Ovary (tissue), 9 donors: ENCODE data around the gene TDRKH. TPM values are rescaled to one million over a fixed set of nuclear protein-coding genes. Genes with fewer than 3 reads are reported as not detected.

Experiments used
- DNase-seq, 5 donors: peaks; one replicate each; pipeline ENCODE4 v3.0.0-alpha.2; 2019 to 2020
- H3K27ac ChIP-seq, 2 donors: fragments of 200-600 bp; one replicate each; pipeline versions ENCODE4 v1.5.1 to v1.8.0; 2019 to 2022
- H3K27me3 ChIP-seq: fragments of 200-600 bp; one replicate; pipeline ENCODE4 v1.8.0; 2022
- H3K36me3 ChIP-seq: fragments of 200-600 bp; sonication (generic); one replicate; pipeline ENCODE4 v1.5.1; 2019
- H3K4me1 ChIP-seq: one replicate; pipeline ENCODE4 v1.8.1; 2013; ENCODE audit warnings: mild to moderate bottlenecking, moderate library complexity; ENCODE audit not compliant: insufficient read depth
- H3K4me3 ChIP-seq: fragments of 200-600 bp; sonication (generic); one replicate; pipeline ENCODE4 v1.5.1; 2017
- H3K9me3 ChIP-seq, 2 donors: fragments of 200-600 bp in 1 of 2; sonication (generic) in 1 of 2; one replicate each; pipeline versions ENCODE4 v1.5.1 to v1.8.1; 2013 to 2019; ENCODE audit warnings: mild to moderate bottlenecking in 1 of 2, moderate library complexity in 1 of 2
- EP300 ChIP-seq: sonication (generic); formaldehyde crosslinking; IDR thresholded peaks from one replicate; pipeline ENCODE4 v1.6.1; 2017; ENCODE audit warnings: antibody characterized with exemption
- POLR2A ChIP-seq: fragments of 450-650 bp; IDR thresholded peaks from one replicate; pipeline ENCODE4 v1.6.1; 2017; ENCODE audit warnings: antibody characterized with exemption, mild to moderate bottlenecking, moderate library complexity
- WGBS, 3 donors: extraction: QIAGEN DNeasy Blood & Tissue Kit in 1 of 3; methylation state at CpG; one replicate each; pipeline versions ENCODE4 v1.1.5 to v1.1.7; 2013 to 2017; 5-methylcytosine and 5-hydroxymethylcytosine counted together
- intact Hi-C, 4 donors: fragments of 100-400 bp; cut with DNase I; formaldehyde crosslinking; loops; one replicate each; pipeline versions ENCODE4 v1.11.0 to v1.15.1; 2022 to 2023
- polyA plus RNA-seq, 2 donors: library from polyadenylated mRNA; stranded (reverse); fragments of 200-250 nt in 1 of 2; fragments of 350-450 nt in 1 of 2; fragmentation: Illumina TruSeq in 1 of 2; extraction: RNeasy Lipid Tissue Mini Kit (QIAGEN cat#74804) in 1 of 2; gene quantifications; one replicate each; pipeline ENCODE4 v1.2.3, GENCODE V29; 2013 to 2014
- total RNA-seq, 7 donors: library from RNA; depleted of rRNA in 2 of 7; stranded (reverse); fragments of >200 nt in 2 of 7; fragmentation: NEBNext Ultra II Directional in 3 of 7; extraction: Animal tissue kit (Norgen Biotek cat#: 25700) in 3 of 7; gene quantifications; one replicate each; pipeline versions ENCODE4 v1.1.0 to v1.2.4, GENCODE V29; 2016 to 2023
- TF ChIP-seq, protein P1 (sequence below), 3 donors: fragments of 450-650 bp in 2 of 3; fragments of 200-600 bp in 1 of 3; IDR thresholded peaks; one replicate each; pipeline versions ENCODE4 v1.5.1 to v1.8.0; 2016 to 2022; ENCODE audit warnings: antibody characterized with exemption in 3 of 3, mild to moderate bottlenecking in 1 of 3
- donor health status: DM: no; HTN: no; CAD: no; lungs with moderate emphysema.
- donor health status: DM: no; HTN: no; CAD: no.
- donor health status: Bipolar disorder and iron deficiency.
- donor health status: DM: yes; HTN: yes; CAD: no.
- donor health status: DM: no; HTN: no; CAD: no.
- donor health status: DM: yes; HTN: yes; CAD: no.

TDRKH gene
- total and polyA plus RNA-seq, 9 donors, result 1.5 to 6.6 (median 3.2) TPM

DNA sequence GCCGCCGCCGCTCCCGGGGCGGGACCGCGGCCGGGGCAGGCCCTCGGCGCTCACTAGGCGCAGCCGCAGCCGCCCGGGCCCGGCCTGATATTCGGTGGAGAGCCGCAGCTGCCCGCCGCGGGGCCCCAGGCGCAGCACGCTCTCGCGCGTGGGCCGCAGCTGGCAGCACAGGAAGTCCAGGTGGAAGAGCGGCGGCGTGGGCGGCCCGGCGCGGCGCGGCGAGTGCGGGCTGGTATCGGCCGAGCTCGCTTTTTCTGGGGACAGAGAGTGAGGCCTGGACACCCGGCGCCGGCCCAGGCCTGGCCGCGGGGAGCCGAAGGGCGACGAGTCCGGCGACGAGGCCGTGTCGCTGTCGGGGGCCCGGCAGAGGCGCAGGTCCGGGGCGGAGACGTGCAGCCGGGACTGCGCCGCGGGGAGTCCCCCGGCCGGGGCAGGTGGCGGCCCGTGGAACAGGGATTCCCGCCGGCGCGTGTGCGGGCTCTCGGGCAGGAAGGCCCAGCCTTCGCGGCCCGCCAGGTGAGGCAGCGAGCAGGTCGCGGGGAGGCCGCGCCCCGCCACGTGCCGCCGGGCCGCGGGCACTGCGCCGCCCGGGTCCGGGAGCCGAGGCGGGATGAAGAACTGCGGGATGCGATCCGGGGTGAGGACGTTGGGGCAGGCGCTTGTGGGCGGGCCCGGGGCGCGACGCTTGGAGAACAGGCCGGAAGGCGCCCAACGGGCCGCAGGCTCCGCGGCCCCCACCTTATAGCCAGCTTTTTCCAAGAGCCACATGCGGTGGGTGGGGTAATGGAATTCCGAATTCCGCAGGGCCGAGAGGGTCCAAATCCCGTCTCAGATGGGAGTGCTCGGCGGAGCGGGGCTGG is 48.2 kb upstream of the TDRKH start:
- no peaks in the 10 kb centered on the region for H3K27me3 ChIP-seq
- no peak for TF ChIP-seq POLR2A
- TF ChIP-seq EP300, result no peak
- TF ChIP-seq, protein P1, sequence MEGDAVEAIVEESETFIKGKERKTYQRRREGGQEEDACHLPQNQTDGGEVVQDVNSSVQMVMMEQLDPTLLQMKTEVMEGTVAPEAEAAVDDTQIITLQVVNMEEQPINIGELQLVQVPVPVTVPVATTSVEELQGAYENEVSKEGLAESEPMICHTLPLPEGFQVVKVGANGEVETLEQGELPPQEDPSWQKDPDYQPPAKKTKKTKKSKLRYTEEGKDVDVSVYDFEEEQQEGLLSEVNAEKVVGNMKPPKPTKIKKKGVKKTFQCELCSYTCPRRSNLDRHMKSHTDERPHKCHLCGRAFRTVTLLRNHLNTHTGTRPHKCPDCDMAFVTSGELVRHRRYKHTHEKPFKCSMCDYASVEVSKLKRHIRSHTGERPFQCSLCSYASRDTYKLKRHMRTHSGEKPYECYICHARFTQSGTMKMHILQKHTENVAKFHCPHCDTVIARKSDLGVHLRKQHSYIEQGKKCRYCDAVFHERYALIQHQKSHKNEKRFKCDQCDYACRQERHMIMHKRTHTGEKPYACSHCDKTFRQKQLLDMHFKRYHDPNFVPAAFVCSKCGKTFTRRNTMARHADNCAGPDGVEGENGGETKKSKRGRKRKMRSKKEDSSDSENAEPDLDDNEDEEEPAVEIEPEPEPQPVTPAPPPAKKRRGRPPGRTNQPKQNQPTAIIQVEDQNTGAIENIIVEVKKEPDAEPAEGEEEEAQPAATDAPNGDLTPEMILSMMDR (IDR thresholded peaks at IDR 0.05), result no peak
- intact Hi-C loops, result no loop called here
- H3K9me3 ChIP-seq, result no peaks in the 10 kb centered on the region
- peak overlapping the region; percentile 13 for H3K4me3 ChIP-seq
- WGBS, 3 donors, result 8 to 12% (median 10%) methylated on average over 94 to 117 of the region's 117 CpGs
- no peaks in the 10 kb centered on the region for H3K36me3 ChIP-seq
- DNase-seq, result peak in 1 of 5 donors; percentile 59
- H3K4me1 ChIP-seq, result no peaks in the 10 kb centered on the region
- H3K27ac ChIP-seq, result no peak overlapping the region

DNA sequence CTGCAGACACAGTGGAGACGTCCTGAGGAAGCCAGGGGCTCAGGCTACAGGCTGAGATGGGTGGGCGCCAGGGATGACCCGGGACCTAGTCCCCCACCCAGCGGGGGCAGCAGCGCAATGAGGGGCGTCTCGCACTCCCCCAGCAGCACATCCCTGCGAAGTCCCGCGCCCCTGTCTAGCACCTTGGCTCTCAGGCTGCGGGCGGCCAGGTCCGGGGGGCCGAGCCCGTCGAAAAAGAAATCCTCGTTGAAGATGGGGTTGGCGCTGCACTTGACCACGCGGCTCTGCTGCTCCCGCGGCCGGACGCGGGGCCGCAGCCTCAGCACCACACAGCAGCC is 47.6 kb upstream of the TDRKH start:
- Histone ChIP-seq H3K4me3 (peak overlapping the region; percentile 13), H3K9me3 (no peaks in the 10 kb centered on the region), H3K27ac (no peak overlapping the region), H3K36me3 (no peaks in the 10 kb centered on the region), H3K27me3 (no peaks in the 10 kb centered on the region), H3K4me1 (no peaks in the 10 kb centered on the region)
- intact Hi-C loops, result no loop called here
- 14 to 22% (median 16%) methylated on average over 20 to 26 of the region's 26 CpGs for WGBS, 3 donors
- no peak for DNase-seq
- TF ChIP-seq EP300, result no peak
- no peak for TF ChIP-seq POLR2A
- TF ChIP-seq, protein P1 (IDR thresholded peaks at IDR 0.05), result no peak

DNA sequence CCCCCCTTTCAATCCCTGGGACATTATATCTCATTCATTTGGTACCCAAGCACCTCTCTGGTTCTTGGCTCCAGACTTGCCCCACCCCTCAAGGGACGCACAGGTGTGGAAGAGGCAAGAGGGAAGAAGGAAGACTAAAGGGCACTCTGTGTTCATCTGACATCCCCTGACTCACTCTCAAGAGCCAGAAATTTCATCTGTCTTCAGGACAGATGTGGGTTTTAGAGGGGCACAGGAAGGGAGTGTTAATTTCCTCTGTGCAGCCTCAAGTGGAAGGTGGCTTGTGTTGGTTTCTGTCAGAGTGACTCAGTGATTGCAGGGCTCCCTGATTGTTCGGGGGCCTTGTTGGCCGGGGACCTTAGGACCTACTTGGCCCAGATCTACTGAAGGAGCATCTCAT is 46.9 kb upstream of the TDRKH start:
- no peaks in the 10 kb centered on the region for H3K4me1 ChIP-seq
- intact Hi-C loops, result no loop called here
- H3K27me3 ChIP-seq, result no peaks in the 10 kb centered on the region
- no peaks in the 10 kb centered on the region for H3K9me3 ChIP-seq
- DNase-seq, result no peak
- no peak overlapping the region for H3K4me3 ChIP-seq
- WGBS, 3 donors, result 78 to 88% (median 86%) methylated on average over 3 of the region's 3 CpGs
- H3K27ac ChIP-seq, result no peak overlapping the region
- TF ChIP-seq, protein P1 (IDR thresholded peaks at IDR 0.05), result no peak
- TF ChIP-seq POLR2A (no peak), EP300 (no peak)
- H3K36me3 ChIP-seq, result no peaks in the 10 kb centered on the region

DNA sequence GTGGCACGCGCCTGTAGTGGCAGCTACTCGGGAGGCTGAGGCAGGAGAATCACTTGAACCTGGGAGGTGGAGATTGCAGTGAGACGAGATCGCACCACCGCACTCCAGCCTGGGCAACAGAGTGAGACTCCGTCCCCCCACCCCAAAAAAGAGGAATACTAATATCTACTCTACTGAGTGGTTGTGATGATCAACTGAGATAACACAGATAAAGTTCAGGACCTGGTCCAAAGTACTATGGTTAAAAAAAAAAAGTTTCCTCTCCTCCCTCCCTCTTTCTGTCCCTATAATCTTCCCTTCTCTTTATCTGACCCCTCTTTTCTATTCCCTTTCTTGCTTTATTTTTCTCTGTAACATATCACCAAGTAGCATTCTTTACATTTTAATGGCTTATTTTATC is 45.3 kb upstream of the TDRKH start:
- no peaks in the 10 kb centered on the region for H3K27me3 ChIP-seq
- no peaks in the 10 kb centered on the region for H3K36me3 ChIP-seq
- no peak for DNase-seq
- no peaks in the 10 kb centered on the region for H3K4me1 ChIP-seq
- no peaks in the 10 kb centered on the region for H3K9me3 ChIP-seq
- no peak overlapping the region for H3K4me3 ChIP-seq
- TF ChIP-seq EP300, result no peak
- TF ChIP-seq, protein P1 (IDR thresholded peaks at IDR 0.05), result no peak
- TF ChIP-seq POLR2A, result no peak
- no peak overlapping the region for H3K27ac ChIP-seq
- 92 to 94% (median 92%) methylated on average over 7 of the region's 7 CpGs for WGBS, 3 donors
- intact Hi-C loops, result no loop called here
